ENCODE results near the gene FTCD. TPM values are rescaled to one million over a fixed set of nuclear protein-coding genes. Genes with fewer than 3 reads are reported as not detected.

Gene FTCD
- total RNA-seq, 6 donors from 2014 or later = 0.69 to 0.98 TPM; not detected in 4

DNA sequence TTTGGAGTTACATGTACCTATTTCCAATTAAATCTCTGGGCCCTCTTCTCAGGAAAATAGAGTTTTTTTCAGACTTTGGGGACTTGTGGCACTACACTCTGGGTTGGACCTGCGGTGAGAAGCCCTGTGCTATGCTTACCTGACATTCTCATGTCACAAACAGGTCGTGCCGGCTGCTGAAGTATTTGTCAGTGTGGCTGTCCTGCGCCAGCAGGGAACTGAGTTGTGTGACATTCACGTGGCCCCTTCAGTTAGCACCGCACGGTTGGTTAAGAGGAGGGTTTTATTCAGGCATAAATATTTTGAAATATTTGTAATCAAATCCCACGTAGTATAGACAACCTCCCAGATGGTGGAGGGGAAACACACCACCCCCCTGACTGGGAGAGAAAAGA is 63.8 kb downstream of the FTCD start:
- H3K27me3 ChIP-seq = no peaks in the 10 kb centered on the region
- peak overlapping the region in 1 of 4 donors; percentile 18 for H3K4me3 ChIP-seq
- 56 to 73% methylated on average over 8 of the region's 8 CpGs for WGBS, 2 donors
- no peak for ATAC-seq (ENCODE audit: low FRiP score in 2 of 2)
- H3K27ac ChIP-seq = peak overlapping the region; percentile 9 to 83 (median 62)
- DNase-seq = no peak
- H3K36me3 ChIP-seq = no peaks in the 10 kb centered on the region
- TF ChIP-seq POLR2A (IDR thresholded peaks at IDR 0.05) (no peak), POLR2AphosphoS5 (IDR thresholded peaks at IDR 0.05) (no peak), EP300 (IDR thresholded peaks at IDR 0.05) (no peak)
- TF ChIP-seq, protein P1, sequence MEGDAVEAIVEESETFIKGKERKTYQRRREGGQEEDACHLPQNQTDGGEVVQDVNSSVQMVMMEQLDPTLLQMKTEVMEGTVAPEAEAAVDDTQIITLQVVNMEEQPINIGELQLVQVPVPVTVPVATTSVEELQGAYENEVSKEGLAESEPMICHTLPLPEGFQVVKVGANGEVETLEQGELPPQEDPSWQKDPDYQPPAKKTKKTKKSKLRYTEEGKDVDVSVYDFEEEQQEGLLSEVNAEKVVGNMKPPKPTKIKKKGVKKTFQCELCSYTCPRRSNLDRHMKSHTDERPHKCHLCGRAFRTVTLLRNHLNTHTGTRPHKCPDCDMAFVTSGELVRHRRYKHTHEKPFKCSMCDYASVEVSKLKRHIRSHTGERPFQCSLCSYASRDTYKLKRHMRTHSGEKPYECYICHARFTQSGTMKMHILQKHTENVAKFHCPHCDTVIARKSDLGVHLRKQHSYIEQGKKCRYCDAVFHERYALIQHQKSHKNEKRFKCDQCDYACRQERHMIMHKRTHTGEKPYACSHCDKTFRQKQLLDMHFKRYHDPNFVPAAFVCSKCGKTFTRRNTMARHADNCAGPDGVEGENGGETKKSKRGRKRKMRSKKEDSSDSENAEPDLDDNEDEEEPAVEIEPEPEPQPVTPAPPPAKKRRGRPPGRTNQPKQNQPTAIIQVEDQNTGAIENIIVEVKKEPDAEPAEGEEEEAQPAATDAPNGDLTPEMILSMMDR (IDR thresholded peaks at IDR 0.05) = no peak
- peaks cover 0 to 6% (median 0%) of the 10 kb centered on the region in 4 donors for H3K4me1 ChIP-seq
- peaks cover 0 to 12% (median 0%) of the 10 kb centered on the region in 4 donors for H3K9me3 ChIP-seq

DNA sequence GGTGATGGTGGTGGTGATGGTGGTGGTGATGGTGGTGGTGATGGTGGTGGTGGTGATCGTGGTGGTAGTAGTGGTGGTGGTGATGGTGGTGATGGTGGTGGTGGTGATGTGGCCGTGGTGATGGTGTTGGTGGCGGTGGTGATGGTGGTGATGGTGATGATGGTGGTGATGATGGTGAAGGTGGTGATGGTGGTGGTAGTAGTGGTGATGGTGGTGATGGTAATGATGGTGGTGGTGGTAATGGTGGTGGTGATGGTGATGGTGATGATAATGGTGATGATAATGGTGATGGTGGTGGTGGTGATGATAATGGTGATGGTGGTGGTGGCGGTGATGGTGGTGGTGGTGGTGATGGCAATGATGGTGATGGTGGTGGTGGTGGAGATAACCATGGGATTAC is 64.3 kb downstream of the FTCD start:
- Histone ChIP-seq H3K9me3 (peaks cover 0 to 12% (median 0%) of the 10 kb centered on the region in 4 donors), H3K27me3 (no peaks in the 10 kb centered on the region), H3K4me3 (no peak overlapping the region), H3K36me3 (no peaks in the 10 kb centered on the region), H3K4me1 (peaks cover 0 to 6% (median 0%) of the 10 kb centered on the region in 4 donors), H3K27ac (peak overlapping the region in 2 of 4 donors; percentile 50 to 83)
- no peak for ATAC-seq (ENCODE audit: low FRiP score in 2 of 2)
- TF ChIP-seq, protein P1 (IDR thresholded peaks at IDR 0.05) = no peak
- TF ChIP-seq POLR2AphosphoS5 (IDR thresholded peaks at IDR 0.05) = no peak
- TF ChIP-seq EP300 (IDR thresholded peaks at IDR 0.05) = no peak
- no peak for TF ChIP-seq POLR2A (IDR thresholded peaks at IDR 0.05)
- DNase-seq = no peak
- WGBS, 2 donors = 80 to 84% methylated on average over 4 of the region's 4 CpGs

DNA sequence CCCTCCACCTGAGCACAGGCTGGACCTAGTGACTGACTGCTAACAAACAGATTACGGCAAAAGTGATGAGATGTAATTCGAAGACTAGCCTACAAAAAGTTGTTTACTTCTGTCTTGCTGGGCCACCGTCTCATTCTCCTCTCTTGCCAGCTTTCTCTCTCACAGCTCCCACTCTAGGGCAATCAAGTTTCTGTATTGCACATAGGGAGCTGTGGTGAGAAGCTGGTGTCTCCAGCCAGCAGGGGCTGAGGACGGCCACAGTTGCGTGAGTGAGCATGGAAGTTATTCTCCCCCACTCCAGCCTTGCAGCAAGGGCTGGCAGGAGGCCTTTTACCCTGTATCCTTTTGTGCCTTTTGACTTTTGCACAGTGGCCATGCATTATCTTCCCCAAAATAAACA is 66.1 kb downstream of the FTCD start:
- DNase-seq (no peak), ATAC-seq (ENCODE audit: low FRiP score in 2 of 2) (no peak)
- TF ChIP-seq, protein P1 (IDR thresholded peaks at IDR 0.05) = no peak
- TF ChIP-seq EP300 (IDR thresholded peaks at IDR 0.05) = no peak
- TF ChIP-seq POLR2AphosphoS5 (IDR thresholded peaks at IDR 0.05) = no peak
- TF ChIP-seq POLR2A (IDR thresholded peaks at IDR 0.05) = no peak
- no peaks in the 10 kb centered on the region for H3K36me3 ChIP-seq
- WGBS, 2 donors = 66 to 75% methylated on average over 5 of the region's 5 CpGs
- H3K4me3 ChIP-seq = no peak overlapping the region
- peaks cover 0 to 6% (median 0%) of the 10 kb centered on the region in 4 donors for H3K4me1 ChIP-seq
- no peak overlapping the region for H3K27ac ChIP-seq
- no peaks in the 10 kb centered on the region for H3K27me3 ChIP-seq
- peaks cover 0 to 16% (median 0%) of the 10 kb centered on the region in 4 donors for H3K9me3 ChIP-seq

DNA sequence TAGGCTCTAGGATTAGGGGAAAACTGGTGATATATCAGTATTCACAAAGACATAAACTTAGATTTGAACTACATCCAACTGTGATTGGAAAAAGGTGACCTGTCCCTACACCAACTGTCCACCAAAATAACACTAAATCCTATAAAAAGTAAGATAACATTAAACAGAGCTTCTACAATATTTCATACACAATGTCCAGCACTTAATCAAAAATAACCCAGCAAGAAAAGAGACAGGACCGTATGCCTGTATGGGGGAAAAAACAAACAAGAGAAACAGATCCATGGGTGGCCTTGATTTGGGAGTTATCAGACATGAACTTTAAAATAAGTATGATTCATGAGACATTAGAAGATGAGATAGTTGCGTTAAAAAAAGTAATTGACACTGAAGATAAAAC is 67.2 kb downstream of the FTCD start:
- DNase-seq (no peak), ATAC-seq (ENCODE audit: low FRiP score in 2 of 2) (no peak)
- H3K36me3 ChIP-seq = no peaks in the 10 kb centered on the region
- WGBS, 2 donors = 92 to 96% methylated on average over 2 of the region's 2 CpGs
- H3K27me3 ChIP-seq = no peaks in the 10 kb centered on the region
- H3K9me3 ChIP-seq = peaks cover 0 to 16% (median 0%) of the 10 kb centered on the region in 4 donors
- H3K4me1 ChIP-seq = peaks cover 0 to 6% (median 0%) of the 10 kb centered on the region in 4 donors
- H3K27ac ChIP-seq = no peak overlapping the region
- no peak overlapping the region for H3K4me3 ChIP-seq
- TF ChIP-seq, protein P1 (IDR thresholded peaks at IDR 0.05) = no peak
- TF ChIP-seq POLR2A (IDR thresholded peaks at IDR 0.05) (no peak), POLR2AphosphoS5 (IDR thresholded peaks at IDR 0.05) (no peak), EP300 (IDR thresholded peaks at IDR 0.05) (no peak)

DNA sequence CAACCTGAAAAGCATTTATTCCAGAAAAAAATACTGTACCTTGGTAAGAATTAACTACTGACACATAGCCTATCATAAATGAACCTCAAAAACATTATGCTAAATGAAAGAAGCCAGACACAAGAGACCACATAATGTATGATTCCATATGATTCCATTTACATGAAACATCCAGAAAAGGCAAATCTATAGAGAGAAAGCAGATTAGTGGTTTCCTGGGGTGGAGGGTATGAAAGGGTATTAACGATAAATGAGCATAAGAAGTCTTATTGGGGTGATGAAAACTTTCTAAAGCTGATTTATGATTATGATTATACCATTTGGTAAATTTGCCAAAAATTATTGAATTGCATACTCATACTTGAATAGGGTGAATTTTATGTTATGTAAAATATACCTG is 67.7 kb downstream of the FTCD start:
- H3K27ac ChIP-seq = no peak overlapping the region
- no peak overlapping the region for H3K4me3 ChIP-seq
- no peak for ATAC-seq (ENCODE audit: low FRiP score in 2 of 2)
- H3K4me1 ChIP-seq = peaks cover 0 to under 1% (median 0%) of the 10 kb centered on the region in 4 donors
- no peaks in the 10 kb centered on the region for H3K27me3 ChIP-seq
- no peaks in the 10 kb centered on the region for H3K36me3 ChIP-seq
- no peak for DNase-seq
- H3K9me3 ChIP-seq = peaks cover 0 to 16% (median 0%) of the 10 kb centered on the region in 4 donors
- TF ChIP-seq EP300 (IDR thresholded peaks at IDR 0.05) (no peak), POLR2A (IDR thresholded peaks at IDR 0.05) (no peak), POLR2AphosphoS5 (IDR thresholded peaks at IDR 0.05) (no peak)
- TF ChIP-seq, protein P1 (IDR thresholded peaks at IDR 0.05) = no peak
- 90% methylated on average over 1 of the region's 1 CpG for WGBS, 2 donors
